SK-N-SH treated with all-trans-retinoic acid at 6 μM for 48 hours (cell line): ENCODE results near the gene ENO4.

ENCODE experiments used
- ATAC-seq: fragments of 200-7000 bp; cut with Tn5 transposase; 3 replicates; pipeline ENCODE4 v1.9.1; 2020; ENCODE audit warnings: mild to moderate bottlenecking, moderate library complexity
- ARNTL ChIP-seq: fragments of 450-650 bp; formaldehyde crosslinking; IDR thresholded peaks from 2 replicates; pipeline ENCODE4 v1.5.0; 2020; ENCODE audit warnings: low read depth, mild to moderate bottlenecking, moderate library complexity, borderline replicate concordance
- BACH2 ChIP-seq: fragments of 250-450 bp; sonication (Bioruptor Pico); IDR thresholded peaks from 2 replicates; pipeline ENCODE4 v1.9.0; 2021; ENCODE audit warnings: mild to moderate bottlenecking, borderline replicate concordance
- CSDC2 ChIP-seq: fragments of 250-450 bp; sonication (Bioruptor Pico); IDR thresholded peaks from 2 replicates; pipeline ENCODE4 v1.5.0; 2020; ENCODE audit warnings: mild to moderate bottlenecking, moderate library complexity
- ESRRG ChIP-seq: fragments of 250-450 bp; sonication (Bioruptor Pico); IDR thresholded peaks from 2 replicates; pipeline ENCODE4 v1.6.1; 2021; ENCODE audit warnings: mild to moderate bottlenecking
- GLIS3 ChIP-seq: fragments of 250-450 bp; sonication (Bioruptor Pico); IDR thresholded peaks from 2 replicates; pipeline ENCODE4 v1.5.0; 2020; ENCODE audit warnings: mild to moderate bottlenecking, moderate library complexity
- ISL1 ChIP-seq: fragments of 250-450 bp; sonication (Bioruptor Pico); IDR thresholded peaks from 2 replicates; pipeline ENCODE4 v2.1.2; 2022; ENCODE audit warnings: mild to moderate bottlenecking, moderate library complexity
- OSR1 ChIP-seq: fragments of 250-450 bp; sonication (Bioruptor Pico); IDR thresholded peaks from 2 replicates; pipeline ENCODE4 v1.8.0; 2022; ENCODE audit warnings: moderate library complexity, mild to moderate bottlenecking, inconsistent platforms
- PPARA ChIP-seq: fragments of 250-450 bp; sonication (Bioruptor Pico); IDR thresholded peaks from 2 replicates; pipeline ENCODE4 v1.5.0; 2020; ENCODE audit warnings: mild to moderate bottlenecking, borderline replicate concordance
- RARB ChIP-seq: fragments of 250-450 bp; sonication (Bioruptor Pico); IDR thresholded peaks from 2 replicates; pipeline ENCODE4 v1.8.0; 2021; ENCODE audit warnings: mild to moderate bottlenecking, moderate library complexity
- SNAI2 ChIP-seq: fragments of 250-450 bp; sonication (Bioruptor Pico); IDR thresholded peaks from 2 replicates; pipeline ENCODE4 v1.5.0; 2020; ENCODE audit warnings: mild to moderate bottlenecking, moderate library complexity
- TCF4 ChIP-seq: fragments of 250-450 bp; sonication (Bioruptor Pico); IDR thresholded peaks from 2 replicates; pipeline ENCODE4 v1.8.0; 2021; ENCODE audit warnings: mild to moderate bottlenecking, moderate library complexity, borderline replicate concordance
- ZC3H10 ChIP-seq: fragments of 250-450 bp; sonication (Bioruptor Pico); IDR thresholded peaks from 2 replicates; pipeline ENCODE4 v1.5.1; 2021; ENCODE audit warnings: mild to moderate bottlenecking, moderate library complexity
- ZFP3 ChIP-seq: fragments of 250-450 bp; sonication (Bioruptor Pico); IDR thresholded peaks from 2 replicates; pipeline ENCODE4 v1.5.0; 2020; ENCODE audit warnings: mild to moderate bottlenecking, moderate library complexity
- ZFP30 ChIP-seq: fragments of 450-650 bp; formaldehyde crosslinking; IDR thresholded peaks from 2 replicates; pipeline ENCODE4 v1.5.0; 2022; ENCODE audit warnings: mild to moderate bottlenecking, moderate library complexity
- ZNF565 ChIP-seq: fragments of 450-650 bp; formaldehyde crosslinking; conservative IDR thresholded peaks from 2 replicates; pipeline ENCODE4 v1.5.0; 2020; ENCODE audit warnings: low read depth, mild to moderate bottlenecking, moderate library complexity
- ZNF70 ChIP-seq: fragments of 450-650 bp; formaldehyde crosslinking; IDR thresholded peaks from 2 replicates; pipeline ENCODE4 v1.5.0; 2020; ENCODE audit warnings: mild to moderate bottlenecking, moderate library complexity
- ZNF8 ChIP-seq: fragments of 450-650 bp; formaldehyde crosslinking; IDR thresholded peaks from 2 replicates; pipeline ENCODE4 v1.5.0; 2020; ENCODE audit warnings: mild to moderate bottlenecking, moderate library complexity
- TF ChIP-seq, protein P1 (sequence below): fragments of 250-450 bp; sonication (Bioruptor Pico); IDR thresholded peaks from 2 replicates; pipeline ENCODE4 v1.5.1; 2021; ENCODE audit warnings: mild to moderate bottlenecking, moderate library complexity
- TF ChIP-seq, protein P2 (sequence below): fragments of 250-450 bp; sonication (Bioruptor Pico); IDR thresholded peaks from 2 replicates; pipeline ENCODE4 v1.5.1; 2020; ENCODE audit warnings: low read depth, mild to moderate bottlenecking, moderate library complexity
- TF ChIP-seq, protein P3 (sequence below): fragments of 250-450 bp; sonication (Bioruptor Pico); IDR thresholded peaks from 2 replicates; pipeline ENCODE4 v1.8.0; 2021; ENCODE audit warnings: low read depth, mild to moderate bottlenecking, moderate library complexity, borderline replicate concordance
- TF ChIP-seq, protein P4 (sequence below): fragments of 250-450 bp; sonication (Bioruptor Pico); IDR thresholded peaks from 2 replicates; pipeline ENCODE4 v1.8.0; 2020; ENCODE audit warnings: mild to moderate bottlenecking, moderate library complexity, borderline replicate concordance

The ENO4 gene

GRCh38 chr10:116808706-116809105 is 40.6 kb upstream of the ENO4 start:
- no peak for ATAC-seq
- TF ChIP-seq TCF4 (CRISPR knock-in tag) = no peak
- TF ChIP-seq, protein P1, sequence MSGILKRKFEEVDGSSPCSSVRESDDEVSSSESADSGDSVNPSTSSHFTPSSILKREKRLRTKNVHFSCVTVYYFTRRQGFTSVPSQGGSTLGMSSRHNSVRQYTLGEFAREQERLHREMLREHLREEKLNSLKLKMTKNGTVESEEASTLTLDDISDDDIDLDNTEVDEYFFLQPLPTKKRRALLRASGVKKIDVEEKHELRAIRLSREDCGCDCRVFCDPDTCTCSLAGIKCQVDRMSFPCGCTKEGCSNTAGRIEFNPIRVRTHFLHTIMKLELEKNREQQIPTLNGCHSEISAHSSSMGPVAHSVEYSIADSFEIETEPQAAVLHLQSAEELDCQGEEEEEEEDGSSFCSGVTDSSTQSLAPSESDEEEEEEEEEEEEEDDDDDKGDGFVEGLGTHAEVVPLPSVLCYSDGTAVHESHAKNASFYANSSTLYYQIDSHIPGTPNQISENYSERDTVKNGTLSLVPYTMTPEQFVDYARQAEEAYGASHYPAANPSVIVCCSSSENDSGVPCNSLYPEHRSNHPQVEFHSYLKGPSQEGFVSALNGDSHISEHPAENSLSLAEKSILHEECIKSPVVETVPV = no peak
- no peak for TF ChIP-seq ESRRG (CRISPR knock-in tag)
- no peak for TF ChIP-seq BACH2 (CRISPR knock-in tag)
- no peak for TF ChIP-seq SNAI2
- no peak for TF ChIP-seq ZC3H10
- no peak for TF ChIP-seq ZFP3 (CRISPR knock-in tag)
- TF ChIP-seq, protein P2, sequence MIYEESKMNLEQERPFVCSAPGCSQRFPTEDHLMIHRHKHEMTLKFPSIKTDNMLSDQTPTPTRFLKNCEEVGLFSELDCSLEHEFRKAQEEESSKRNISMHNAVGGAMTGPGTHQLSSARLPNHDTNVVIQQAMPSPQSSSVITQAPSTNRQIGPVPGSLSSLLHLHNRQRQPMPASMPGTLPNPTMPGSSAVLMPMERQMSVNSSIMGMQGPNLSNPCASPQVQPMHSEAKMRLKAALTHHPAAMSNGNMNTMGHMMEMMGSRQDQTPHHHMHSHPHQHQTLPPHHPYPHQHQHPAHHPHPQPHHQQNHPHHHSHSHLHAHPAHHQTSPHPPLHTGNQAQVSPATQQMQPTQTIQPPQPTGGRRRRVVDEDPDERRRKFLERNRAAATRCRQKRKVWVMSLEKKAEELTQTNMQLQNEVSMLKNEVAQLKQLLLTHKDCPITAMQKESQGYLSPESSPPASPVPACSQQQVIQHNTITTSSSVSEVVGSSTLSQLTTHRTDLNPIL = no peak
- no peak for TF ChIP-seq RARB (CRISPR knock-in tag)
- TF ChIP-seq, protein P3, sequence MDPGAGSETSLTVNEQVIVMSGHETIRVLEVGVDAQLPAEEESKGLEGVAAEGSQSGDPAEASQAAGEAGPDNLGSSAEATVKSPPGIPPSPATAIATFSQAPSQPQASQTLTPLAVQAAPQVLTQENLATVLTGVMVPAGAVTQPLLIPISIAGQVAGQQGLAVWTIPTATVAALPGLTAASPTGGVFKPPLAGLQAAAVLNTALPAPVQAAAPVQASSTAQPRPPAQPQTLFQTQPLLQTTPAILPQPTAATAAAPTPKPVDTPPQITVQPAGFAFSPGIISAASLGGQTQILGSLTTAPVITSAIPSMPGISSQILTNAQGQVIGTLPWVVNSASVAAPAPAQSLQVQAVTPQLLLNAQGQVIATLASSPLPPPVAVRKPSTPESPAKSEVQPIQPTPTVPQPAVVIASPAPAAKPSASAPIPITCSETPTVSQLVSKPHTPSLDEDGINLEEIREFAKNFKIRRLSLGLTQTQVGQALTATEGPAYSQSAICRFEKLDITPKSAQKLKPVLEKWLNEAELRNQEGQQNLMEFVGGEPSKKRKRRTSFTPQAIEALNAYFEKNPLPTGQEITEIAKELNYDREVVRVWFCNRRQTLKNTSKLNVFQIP = no peak
- no peak for TF ChIP-seq CSDC2 (CRISPR knock-in tag)
- TF ChIP-seq OSR1 (CRISPR knock-in tag) = no peak
- no peak for TF ChIP-seq GLIS3 (CRISPR knock-in tag)
- no peak for TF ChIP-seq ZFP30 (CRISPR knock-in tag)
- no peak for TF ChIP-seq ISL1
- TF ChIP-seq, protein P4, sequence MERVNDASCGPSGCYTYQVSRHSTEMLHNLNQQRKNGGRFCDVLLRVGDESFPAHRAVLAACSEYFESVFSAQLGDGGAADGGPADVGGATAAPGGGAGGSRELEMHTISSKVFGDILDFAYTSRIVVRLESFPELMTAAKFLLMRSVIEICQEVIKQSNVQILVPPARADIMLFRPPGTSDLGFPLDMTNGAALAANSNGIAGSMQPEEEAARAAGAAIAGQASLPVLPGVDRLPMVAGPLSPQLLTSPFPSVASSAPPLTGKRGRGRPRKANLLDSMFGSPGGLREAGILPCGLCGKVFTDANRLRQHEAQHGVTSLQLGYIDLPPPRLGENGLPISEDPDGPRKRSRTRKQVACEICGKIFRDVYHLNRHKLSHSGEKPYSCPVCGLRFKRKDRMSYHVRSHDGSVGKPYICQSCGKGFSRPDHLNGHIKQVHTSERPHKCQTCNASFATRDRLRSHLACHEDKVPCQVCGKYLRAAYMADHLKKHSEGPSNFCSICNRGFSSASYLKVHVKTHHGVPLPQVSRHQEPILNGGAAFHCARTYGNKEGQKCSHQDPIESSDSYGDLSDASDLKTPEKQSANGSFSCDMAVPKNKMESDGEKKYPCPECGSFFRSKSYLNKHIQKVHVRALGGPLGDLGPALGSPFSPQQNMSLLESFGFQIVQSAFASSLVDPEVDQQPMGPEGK (CRISPR knock-in tag) = no peak
- TF ChIP-seq PPARA (CRISPR knock-in tag) = no peak
- TF ChIP-seq ZNF565 = no peak
- TF ChIP-seq ZNF70 (CRISPR knock-in tag) = no peak

DNA sequence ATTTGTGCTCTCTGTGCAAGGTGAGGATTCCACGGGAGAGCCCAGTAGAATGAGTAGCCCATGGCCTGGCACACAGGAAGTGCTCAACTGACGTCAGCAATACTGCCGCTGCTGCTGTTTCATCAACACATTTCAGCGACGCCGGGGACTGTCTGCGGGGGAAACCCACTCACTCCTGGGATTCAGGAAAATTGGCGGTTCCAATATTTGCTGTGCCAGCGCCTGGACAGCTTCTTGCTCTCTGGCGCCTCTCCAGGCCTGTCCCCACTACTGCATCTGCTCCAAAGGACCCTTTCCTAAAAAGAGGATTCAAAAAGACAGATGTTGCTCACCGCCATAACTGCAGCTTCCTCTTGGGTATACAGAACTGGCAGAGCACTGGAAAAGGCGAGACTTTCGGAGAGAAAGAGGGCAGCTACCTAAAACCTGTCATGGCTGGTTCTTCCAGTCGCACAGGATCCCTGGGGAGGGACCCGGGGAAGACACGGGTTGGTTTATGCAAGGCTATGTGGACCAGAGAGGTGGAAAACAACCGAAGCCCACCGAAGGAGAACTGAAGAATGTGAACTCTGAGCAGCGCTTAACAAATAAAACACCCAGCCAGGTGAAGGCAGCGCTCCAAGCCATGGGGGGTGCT is 39.7 kb upstream of the ENO4 start:
- TF ChIP-seq TCF4 (CRISPR knock-in tag) = no peak
- no peak for TF ChIP-seq ZNF70 (CRISPR knock-in tag)
- TF ChIP-seq ZNF8 (CRISPR knock-in tag) = no peak
- no peak for TF ChIP-seq OSR1 (CRISPR knock-in tag)
- TF ChIP-seq, protein P3 = no peak
- no peak for TF ChIP-seq ZFP3 (CRISPR knock-in tag)
- TF ChIP-seq, protein P4 (CRISPR knock-in tag) = no peak
- TF ChIP-seq ZFP30 (CRISPR knock-in tag) = no peak
- TF ChIP-seq, protein P1 = no peak
- TF ChIP-seq CSDC2 (CRISPR knock-in tag) = no peak
- TF ChIP-seq ZC3H10 = no peak
- TF ChIP-seq ARNTL = no peak
- TF ChIP-seq ESRRG (CRISPR knock-in tag) = no peak
- no peak for TF ChIP-seq RARB (CRISPR knock-in tag)
- TF ChIP-seq, protein P2 = no peak
- TF ChIP-seq SNAI2 = no peak
- no peak for TF ChIP-seq ISL1
- no peak for TF ChIP-seq BACH2 (CRISPR knock-in tag)
- no peak for TF ChIP-seq ZNF565
- no peak for TF ChIP-seq GLIS3 (CRISPR knock-in tag)
- peak; percentile 72 for ATAC-seq
